Transverse colon (tissue), 4 donors: ENCODE measurements around the gene DPF3. TPM values are rescaled to one million over a fixed set of nuclear protein-coding genes. Genes with fewer than 3 reads are reported as not detected.

Experiments
- DNase-seq: peaks from one replicate; pipeline ENCODE4 v3.0.0-alpha.2; 2019
- H3K27ac ChIP-seq, 4 donors: fragments of 200-600 bp; sonication (generic); 2 replicates each; pipeline ENCODE4 v1.5.1; 2016 to 2018; ENCODE audit warnings: inconsistent platforms in 4 of 4
- H3K27me3 ChIP-seq: fragments of 200-600 bp; sonication (generic); 2 replicates; pipeline ENCODE4 v1.5.1; 2017; ENCODE audit warnings: inconsistent platforms
- H3K36me3 ChIP-seq, 4 donors: fragments of 200-600 bp; sonication (generic); 2 replicates each; pipeline ENCODE4 v1.5.1; 2017 to 2019; ENCODE audit warnings: inconsistent platforms in 4 of 4
- H3K4me1 ChIP-seq, 4 donors: fragments of 200-600 bp; sonication (generic); 2 replicates each; pipeline ENCODE4 v1.5.1; 2017 to 2020; ENCODE audit warnings: inconsistent platforms in 4 of 4
- H3K4me3 ChIP-seq, 4 donors: fragments of 200-600 bp; sonication (generic); 1 replicate in 1 of 4; 2 replicates in 3 of 4; pipeline versions ENCODE4 v1.5.1 to v1.6.1; 2017 to 2019; ENCODE audit warnings: inconsistent platforms in 4 of 4
- H3K9me3 ChIP-seq, 2 donors: fragments of 200-600 bp; sonication (generic); 2 replicates each; pipeline ENCODE4 v1.5.1; 2017 to 2019; ENCODE audit warnings: inconsistent platforms in 2 of 2
- EP300 ChIP-seq: sonication (generic); formaldehyde crosslinking; IDR thresholded peaks from one replicate; pipeline ENCODE4 v1.6.1; 2017; ENCODE audit warnings: antibody characterized with exemption, low read depth
- POLR2A ChIP-seq: fragments of 450-650 bp; IDR thresholded peaks from one replicate; pipeline ENCODE4 v1.6.1; 2016; ENCODE audit warnings: antibody characterized with exemption, mild to moderate bottlenecking, moderate library complexity
- POLR2AphosphoS5 ChIP-seq, 3 donors: sonication (generic); formaldehyde crosslinking; IDR thresholded peaks; one replicate each; pipeline ENCODE4 v1.6.1; 2016; ENCODE audit warnings: antibody characterized with exemption in 3 of 3
- WGBS, 2 donors: methylation state at CpG; one replicate each; pipeline ENCODE4 v1.1.5; 2018; ENCODE audit warnings: low coverage in 1 of 2; 5-methylcytosine and 5-hydroxymethylcytosine counted together
- in situ Hi-C, 4 donors: fragments of 200-750 bp; cut with MboI; loops; one replicate each; pipeline versions ENCODE4 v1.15.0 to v1.15.1; 2017; ENCODE audit warnings: low sequenced_read_pairs in 3 of 4, low pct_ligation_motif_present in 1 of 4, low pct_unique_long_range_greater_than_20kb in 1 of 4
- intact Hi-C: fragments of 100-400 bp; cut with DNase I; formaldehyde crosslinking; loops from one replicate; pipeline ENCODE4 v1.15.1; 2023; ENCODE audit warnings: low total_unique reads
- total RNA-seq, 4 donors: library from RNA; depleted of rRNA; stranded (reverse); fragments of >200 nt; gene quantifications; one replicate each; pipeline ENCODE4 v1.1.0, GENCODE V29; 2016
- TF ChIP-seq, protein P1 (sequence below), 5 experiments: fragments of 200-600 bp in 3 of 5; fragments of 450-650 bp in 2 of 5; sonication (generic) in 3 of 5; IDR thresholded peaks; 1 replicate in 2 of 5; 2 replicates in 3 of 5; pipeline ENCODE4 v1.5.1; 2016 to 2017; ENCODE audit warnings: antibody characterized with exemption in 5 of 5, inconsistent platforms in 3 of 5, mild to moderate bottlenecking in 2 of 5, moderate library complexity in 1 of 5

The DPF3 gene
- total RNA-seq, 4 donors from 2014 or later, result 7.1 to 23.5 (median 10.9) TPM

DNA sequence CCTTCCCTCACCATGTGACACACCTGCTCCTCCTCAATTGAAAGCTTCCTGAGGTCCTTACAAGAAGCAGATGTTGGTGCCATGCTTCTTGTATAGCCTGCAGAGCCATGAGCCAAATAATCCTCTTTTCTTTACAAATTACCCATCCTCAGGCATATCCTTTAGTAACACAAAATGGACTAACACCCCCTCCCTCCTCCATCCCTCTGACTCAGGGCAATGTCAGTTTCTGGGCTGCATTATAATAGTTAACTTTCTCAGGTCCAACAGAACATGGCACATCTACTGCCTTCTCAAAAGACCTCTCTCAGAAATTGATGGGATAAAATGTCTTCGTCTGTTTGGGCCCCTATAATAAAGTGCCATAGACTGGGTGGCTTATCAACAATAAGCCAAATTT, 287.0 kb downstream of the DPF3 start:
- no peak for TF ChIP-seq POLR2A
- TF ChIP-seq EP300, result no peak
- no peak for TF ChIP-seq POLR2AphosphoS5 (IDR thresholded peaks at IDR 0.05)
- TF ChIP-seq, protein P1, sequence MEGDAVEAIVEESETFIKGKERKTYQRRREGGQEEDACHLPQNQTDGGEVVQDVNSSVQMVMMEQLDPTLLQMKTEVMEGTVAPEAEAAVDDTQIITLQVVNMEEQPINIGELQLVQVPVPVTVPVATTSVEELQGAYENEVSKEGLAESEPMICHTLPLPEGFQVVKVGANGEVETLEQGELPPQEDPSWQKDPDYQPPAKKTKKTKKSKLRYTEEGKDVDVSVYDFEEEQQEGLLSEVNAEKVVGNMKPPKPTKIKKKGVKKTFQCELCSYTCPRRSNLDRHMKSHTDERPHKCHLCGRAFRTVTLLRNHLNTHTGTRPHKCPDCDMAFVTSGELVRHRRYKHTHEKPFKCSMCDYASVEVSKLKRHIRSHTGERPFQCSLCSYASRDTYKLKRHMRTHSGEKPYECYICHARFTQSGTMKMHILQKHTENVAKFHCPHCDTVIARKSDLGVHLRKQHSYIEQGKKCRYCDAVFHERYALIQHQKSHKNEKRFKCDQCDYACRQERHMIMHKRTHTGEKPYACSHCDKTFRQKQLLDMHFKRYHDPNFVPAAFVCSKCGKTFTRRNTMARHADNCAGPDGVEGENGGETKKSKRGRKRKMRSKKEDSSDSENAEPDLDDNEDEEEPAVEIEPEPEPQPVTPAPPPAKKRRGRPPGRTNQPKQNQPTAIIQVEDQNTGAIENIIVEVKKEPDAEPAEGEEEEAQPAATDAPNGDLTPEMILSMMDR (IDR thresholded peaks at IDR 0.05), result no peak
- no peaks in the 10 kb centered on the region for H3K4me1 ChIP-seq
- H3K4me3 ChIP-seq, result no peak overlapping the region
- intact Hi-C loops, result no loop called here
- H3K9me3 ChIP-seq, result no peaks in the 10 kb centered on the region
- in situ Hi-C loops, result no loop called here
- H3K36me3 ChIP-seq, result no peaks in the 10 kb centered on the region
- no peak overlapping the region for H3K27ac ChIP-seq
- no peak for DNase-seq
- no peaks in the 10 kb centered on the region for H3K27me3 ChIP-seq
- WGBS, 2 donors, result 92 to 100% methylated on average over 1 of the region's 1 CpG

DNA sequence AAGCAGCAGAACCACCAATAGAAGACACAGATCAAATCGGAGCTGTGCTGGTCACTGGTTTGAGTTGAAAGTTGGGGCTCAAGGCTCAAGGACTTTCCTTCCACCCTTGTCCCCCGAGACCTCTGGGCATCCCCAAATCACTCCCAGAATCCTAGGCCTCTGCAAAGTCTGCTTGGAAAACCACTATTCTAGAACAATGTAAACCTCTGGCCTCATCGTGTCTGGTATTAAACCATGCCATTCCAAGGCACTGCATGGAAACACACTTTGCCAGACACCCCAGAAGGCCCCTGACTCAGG, 288.0 kb downstream of the DPF3 start:
- WGBS, 2 donors, result 93% methylated on average over 3 of the region's 3 CpGs; no CpG with 5 or more reads in 1 of the 2 donors
- H3K4me1 ChIP-seq, result no peaks in the 10 kb centered on the region
- H3K27ac ChIP-seq, result no peak overlapping the region
- H3K4me3 ChIP-seq, result no peak overlapping the region
- intact Hi-C loops (no loop called here), in situ Hi-C loops (no loop called here)
- no peaks in the 10 kb centered on the region for H3K36me3 ChIP-seq
- H3K9me3 ChIP-seq, result no peaks in the 10 kb centered on the region
- TF ChIP-seq POLR2AphosphoS5 (IDR thresholded peaks at IDR 0.05), result no peak
- TF ChIP-seq, protein P1 (IDR thresholded peaks at IDR 0.05), result no peak
- TF ChIP-seq POLR2A, result no peak
- no peak for TF ChIP-seq EP300
- H3K27me3 ChIP-seq, result no peaks in the 10 kb centered on the region
- DNase-seq, result no peak

DNA sequence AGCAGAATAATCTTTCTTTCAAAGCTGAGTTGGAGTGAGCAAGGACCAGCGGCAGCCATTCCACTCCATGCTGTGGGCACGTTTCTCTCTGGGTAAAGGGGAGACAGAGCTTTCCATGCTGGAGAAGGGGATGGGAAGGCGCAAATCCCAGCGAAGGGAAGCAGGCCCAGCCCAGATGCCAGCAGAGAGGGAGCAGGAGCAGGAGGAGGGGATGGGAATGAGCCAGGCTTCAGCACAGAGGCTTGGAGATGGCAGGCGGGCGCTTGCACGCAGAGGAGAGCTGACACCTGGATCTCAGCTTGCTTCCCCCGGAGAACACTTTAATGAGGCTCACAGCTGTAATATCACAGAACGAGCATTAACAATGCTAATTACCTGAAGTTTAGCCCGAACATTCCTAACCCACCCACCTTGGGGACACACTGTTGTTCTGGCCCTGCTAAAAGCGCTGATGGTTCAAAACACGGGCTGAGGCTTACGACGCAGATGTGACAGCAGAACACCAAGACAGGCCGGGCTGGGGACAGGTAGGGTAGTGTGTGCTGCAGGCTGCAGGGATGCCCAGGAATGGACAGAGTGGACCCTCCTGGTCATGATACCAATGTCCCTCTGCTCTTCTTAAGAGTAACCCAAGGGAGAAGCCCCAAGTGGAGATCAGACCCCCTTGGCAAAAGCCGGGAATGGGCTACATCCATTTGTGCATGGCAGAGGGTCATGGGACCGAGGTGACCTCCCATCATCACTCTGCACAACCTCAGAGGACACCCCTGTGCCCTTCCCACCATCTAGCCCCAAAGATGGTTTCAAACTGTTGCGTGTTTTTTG, 288.6 kb downstream of the DPF3 start:
- DNase-seq, result no peak
- H3K9me3 ChIP-seq, result no peaks in the 10 kb centered on the region
- H3K27ac ChIP-seq, result no peak overlapping the region
- TF ChIP-seq, protein P1 (IDR thresholded peaks at IDR 0.05), result no peak
- TF ChIP-seq POLR2A (no peak), POLR2AphosphoS5 (IDR thresholded peaks at IDR 0.05) (no peak), EP300 (no peak)
- no peaks in the 10 kb centered on the region for H3K4me1 ChIP-seq
- 93 to 100% methylated on average over 3 to 16 of the region's 18 CpGs for WGBS, 2 donors
- no peaks in the 10 kb centered on the region for H3K27me3 ChIP-seq
- no peaks in the 10 kb centered on the region for H3K36me3 ChIP-seq
- intact Hi-C loops, result no loop called here
- in situ Hi-C loops, result no loop called here
- H3K4me3 ChIP-seq, result no peak overlapping the region

DNA sequence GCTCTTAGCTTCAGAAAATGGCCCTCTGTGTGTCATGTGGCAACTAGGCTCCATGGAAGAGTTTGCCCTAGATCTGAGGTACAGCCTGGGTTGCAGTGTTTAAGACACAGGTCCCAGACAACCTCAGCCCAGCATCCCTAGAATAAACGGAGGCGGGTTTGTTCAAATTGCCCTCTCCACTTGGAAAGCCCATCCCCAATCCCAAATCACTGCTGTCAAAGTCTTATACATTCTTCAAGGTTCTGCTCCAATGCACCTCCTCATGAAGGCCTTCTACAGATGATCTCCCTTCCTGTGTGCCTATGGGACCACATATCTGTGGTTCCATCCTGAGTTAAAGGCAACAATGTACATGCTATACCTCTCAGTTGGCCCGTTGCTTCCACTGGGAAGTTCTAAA, 289.8 kb downstream of the DPF3 start:
- 91% methylated on average over 3 of the region's 3 CpGs; no CpG with 5 or more reads in 1 of the 2 donors for WGBS, 2 donors
- Histone ChIP-seq H3K4me1 (no peaks in the 10 kb centered on the region), H3K4me3 (no peak overlapping the region), H3K27me3 (no peaks in the 10 kb centered on the region), H3K9me3 (no peaks in the 10 kb centered on the region), H3K36me3 (no peaks in the 10 kb centered on the region), H3K27ac (no peak overlapping the region)
- in situ Hi-C loops, result no loop called here
- TF ChIP-seq EP300, result no peak
- TF ChIP-seq, protein P1 (IDR thresholded peaks at IDR 0.05), result no peak
- no peak for TF ChIP-seq POLR2AphosphoS5 (IDR thresholded peaks at IDR 0.05)
- no peak for TF ChIP-seq POLR2A
- no peak for DNase-seq
- intact Hi-C loops, result no loop called here
